ENCODE measurements around the gene CCNC. TPM values are rescaled to one million over a fixed set of nuclear protein-coding genes. Genes with fewer than 3 reads are reported as not detected.
"Not testable (repeated sequence)": the region's sequence is repeated elsewhere in the genome, so short reads cannot be mapped to it uniquely, and the experiment has no call there.

Gene CCNC
- total and polyA plus RNA-seq, 5 donors from 2014 or later: 32.3 to 48.6 (median 46.6) TPM

GRCh38 chr6:99605911-99606655 lies 37.6 kb upstream of the CCNC start:
- Mint-ChIP-seq H3K36me3 (no peaks in the 10 kb centered on the region), H3K27me3 (peaks cover 100% of the 10 kb centered on the region), H3K4me3 (peak overlapping the region in 2 of 4 donors; percentile 15 to 40), H3K4me1 (peaks cover 25 to 49% (median 31%) of the 10 kb centered on the region in 4 donors), H3K27ac (peak overlapping the region in 1 of 3 donors; percentile 20), H3K9me3 (peaks cover 0 to 15% (median 1%) of the 10 kb centered on the region in 7 donors)
- H3K9me3 ChIP-seq (ENCODE audit: control insufficient read depth in 2 of 2, low read length in 2 of 2): peaks cover 3 to 5% of the 10 kb centered on the region in 2 experiments
- peaks cover 32% of the 10 kb centered on the region for H3K4me1 ChIP-seq (ENCODE audit: control insufficient read depth, insufficient read depth, low read length, poor library complexity, severe bottlenecking)
- no peak for ATAC-seq (ENCODE audit: low read depth in 2 of 2)
- H3K4me3 ChIP-seq (ENCODE audit: low read depth, low read length): no peak overlapping the region
- no peak overlapping the region for H3K27ac ChIP-seq (ENCODE audit: insufficient read depth, low read length, poor library complexity, severe bottlenecking)
- H3K36me3 ChIP-seq (ENCODE audit: control insufficient read depth, insufficient read depth, low read length): no peaks in the 10 kb centered on the region
- no peak for DNase-seq
- H3K27me3 ChIP-seq (ENCODE audit: control insufficient read depth, insufficient read depth, low read length): peaks cover 75% of the 10 kb centered on the region

DNA sequence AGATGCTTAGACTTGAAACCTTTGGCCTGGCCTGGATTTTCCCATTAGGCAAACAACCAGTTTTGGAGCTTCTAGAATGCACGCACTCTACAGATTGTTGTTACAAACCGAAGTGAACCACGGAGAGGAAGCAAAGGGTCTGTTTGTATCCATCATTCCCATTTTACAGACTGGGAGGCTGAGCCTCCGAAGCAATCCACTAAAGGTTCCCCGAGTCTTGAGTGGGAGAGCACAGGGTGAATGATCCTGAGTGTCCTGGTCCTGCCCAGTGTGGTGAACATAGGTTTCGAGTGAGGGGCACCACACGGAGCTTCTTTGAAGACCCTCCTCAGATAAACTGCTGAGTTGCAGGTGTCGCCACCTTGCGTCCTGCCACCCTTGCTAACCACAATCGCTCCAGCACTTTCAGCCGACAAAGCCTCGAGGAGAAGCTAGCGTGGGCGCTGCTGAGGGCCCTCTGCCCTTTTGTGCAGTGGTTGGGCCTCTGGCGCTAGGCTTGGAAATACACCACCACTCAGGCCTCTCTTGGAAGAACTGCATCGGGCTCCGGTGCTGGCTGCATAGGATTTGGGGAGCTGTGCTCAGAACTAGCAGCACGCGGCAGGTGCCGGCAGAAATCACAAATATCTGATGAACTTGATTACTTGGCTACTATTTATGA lies 36.7 kb upstream of the CCNC start:
- H3K9me3 ChIP-seq (ENCODE audit: control insufficient read depth in 2 of 2, low read length in 2 of 2): peaks cover 3 to 5% of the 10 kb centered on the region in 2 experiments
- Mint-ChIP-seq H3K4me1 (peaks cover 20 to 44% (median 24%) of the 10 kb centered on the region in 4 donors), H3K4me3 (peak overlapping the region in 3 of 4 donors; percentile 13 to 70 (median 70)), H3K27me3 (peaks cover 100% of the 10 kb centered on the region), H3K9me3 (peaks cover 0 to 16% (median 1%) of the 10 kb centered on the region in 7 donors), H3K36me3 (no peaks in the 10 kb centered on the region), H3K27ac (no peak overlapping the region)
- no peak overlapping the region for H3K4me3 ChIP-seq (ENCODE audit: low read depth, low read length)
- ATAC-seq (ENCODE audit: low read depth in 2 of 2) (no peak), DNase-seq (no peak)
- peaks cover 75% of the 10 kb centered on the region for H3K27me3 ChIP-seq (ENCODE audit: control insufficient read depth, insufficient read depth, low read length)
- no peak overlapping the region for H3K27ac ChIP-seq (ENCODE audit: insufficient read depth, low read length, poor library complexity, severe bottlenecking)
- H3K36me3 ChIP-seq (ENCODE audit: control insufficient read depth, insufficient read depth, low read length): no peaks in the 10 kb centered on the region
- H3K4me1 ChIP-seq (ENCODE audit: control insufficient read depth, insufficient read depth, low read length, poor library complexity, severe bottlenecking): peaks cover 32% of the 10 kb centered on the region

GRCh38 chr6:99604166-99605073 lies 36.0 kb upstream of the CCNC start:
- H3K9me3 ChIP-seq (ENCODE audit: control insufficient read depth in 2 of 2, low read length in 2 of 2): peaks cover 3 to 5% of the 10 kb centered on the region in 2 experiments
- no peak overlapping the region for H3K27ac Mint-ChIP-seq
- ATAC-seq (ENCODE audit: low read depth in 2 of 2): no peak
- H3K9me3 Mint-ChIP-seq: peaks cover 0 to 12% (median 0%) of the 10 kb centered on the region in 7 donors
- H3K27me3 ChIP-seq (ENCODE audit: control insufficient read depth, insufficient read depth, low read length): peaks cover 73% of the 10 kb centered on the region
- no peak for DNase-seq
- peak overlapping the region; percentile 41 for H3K4me3 ChIP-seq (ENCODE audit: low read depth, low read length)
- H3K27ac ChIP-seq (ENCODE audit: insufficient read depth, low read length, poor library complexity, severe bottlenecking): no peak overlapping the region
- H3K27me3 Mint-ChIP-seq: peaks cover 98% of the 10 kb centered on the region
- peaks cover 15 to 40% (median 20%) of the 10 kb centered on the region in 4 donors for H3K4me1 Mint-ChIP-seq
- H3K4me3 Mint-ChIP-seq: peak overlapping the region; percentile 70 to 73 (median 71)
- peaks cover 32% of the 10 kb centered on the region for H3K4me1 ChIP-seq (ENCODE audit: control insufficient read depth, insufficient read depth, low read length, poor library complexity, severe bottlenecking)
- H3K36me3 Mint-ChIP-seq: no peaks in the 10 kb centered on the region
- H3K36me3 ChIP-seq (ENCODE audit: control insufficient read depth, insufficient read depth, low read length): no peaks in the 10 kb centered on the region

DNA sequence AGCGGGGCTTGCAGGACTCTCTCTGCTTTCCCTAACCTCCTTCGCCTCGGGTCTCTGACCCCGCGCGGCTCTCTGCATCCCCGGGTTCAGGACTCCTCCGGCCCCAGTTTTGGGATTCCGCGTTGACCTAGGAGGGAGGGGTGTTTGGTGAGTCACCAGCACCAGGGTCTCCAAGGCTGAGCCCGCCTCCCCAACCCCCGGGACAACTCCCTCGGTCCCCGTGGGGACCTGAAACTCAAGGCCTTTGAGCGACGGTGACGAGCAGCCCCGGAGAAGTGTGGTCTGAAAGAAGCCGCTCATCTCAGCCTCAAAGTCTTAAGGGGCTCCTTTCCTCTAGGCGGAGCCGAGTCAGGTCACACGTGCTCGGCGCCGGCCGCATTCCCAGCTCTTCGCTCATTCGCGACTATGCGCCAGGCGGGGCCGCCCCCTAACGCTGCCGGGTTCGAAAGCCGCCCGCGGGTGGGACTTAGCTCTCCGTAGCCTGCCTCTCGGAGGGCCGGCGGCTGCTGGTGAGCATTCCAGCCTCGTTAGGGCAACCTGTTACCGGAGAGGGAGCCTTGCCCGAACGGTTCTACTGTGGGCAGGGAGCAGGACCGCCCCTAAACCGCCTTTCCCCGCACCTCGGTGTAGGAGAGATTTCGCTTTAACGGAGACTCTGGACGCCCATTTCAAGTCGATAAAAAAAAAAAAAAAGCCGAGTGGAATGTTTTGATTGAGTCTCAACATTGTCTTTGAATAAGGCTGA lies 35.1 kb upstream of the CCNC start:
- peaks cover 73% of the 10 kb centered on the region for H3K27me3 ChIP-seq (ENCODE audit: control insufficient read depth, insufficient read depth, low read length)
- H3K36me3 ChIP-seq (ENCODE audit: control insufficient read depth, insufficient read depth, low read length): no peaks in the 10 kb centered on the region
- peaks cover 3 to 5% of the 10 kb centered on the region in 2 experiments for H3K9me3 ChIP-seq (ENCODE audit: control insufficient read depth in 2 of 2, low read length in 2 of 2)
- ATAC-seq (ENCODE audit: low read depth in 2 of 2): peak; percentile 13 to 25
- peak overlapping the region; percentile 24 to 85 (median 71) for H3K4me3 Mint-ChIP-seq
- peak overlapping the region; percentile 41 for H3K4me3 ChIP-seq (ENCODE audit: low read depth, low read length)
- DNase-seq: no peak
- H3K36me3 Mint-ChIP-seq: no peaks in the 10 kb centered on the region
- peaks cover 10 to 37% (median 20%) of the 10 kb centered on the region in 4 donors for H3K4me1 Mint-ChIP-seq
- H3K27ac ChIP-seq (ENCODE audit: insufficient read depth, low read length, poor library complexity, severe bottlenecking): no peak overlapping the region
- peaks cover 97% of the 10 kb centered on the region for H3K27me3 Mint-ChIP-seq
- H3K27ac Mint-ChIP-seq: no peak overlapping the region
- peaks cover 32% of the 10 kb centered on the region for H3K4me1 ChIP-seq (ENCODE audit: control insufficient read depth, insufficient read depth, low read length, poor library complexity, severe bottlenecking)
- peaks cover 0 to 8% (median 0%) of the 10 kb centered on the region in 7 donors for H3K9me3 Mint-ChIP-seq

DNA sequence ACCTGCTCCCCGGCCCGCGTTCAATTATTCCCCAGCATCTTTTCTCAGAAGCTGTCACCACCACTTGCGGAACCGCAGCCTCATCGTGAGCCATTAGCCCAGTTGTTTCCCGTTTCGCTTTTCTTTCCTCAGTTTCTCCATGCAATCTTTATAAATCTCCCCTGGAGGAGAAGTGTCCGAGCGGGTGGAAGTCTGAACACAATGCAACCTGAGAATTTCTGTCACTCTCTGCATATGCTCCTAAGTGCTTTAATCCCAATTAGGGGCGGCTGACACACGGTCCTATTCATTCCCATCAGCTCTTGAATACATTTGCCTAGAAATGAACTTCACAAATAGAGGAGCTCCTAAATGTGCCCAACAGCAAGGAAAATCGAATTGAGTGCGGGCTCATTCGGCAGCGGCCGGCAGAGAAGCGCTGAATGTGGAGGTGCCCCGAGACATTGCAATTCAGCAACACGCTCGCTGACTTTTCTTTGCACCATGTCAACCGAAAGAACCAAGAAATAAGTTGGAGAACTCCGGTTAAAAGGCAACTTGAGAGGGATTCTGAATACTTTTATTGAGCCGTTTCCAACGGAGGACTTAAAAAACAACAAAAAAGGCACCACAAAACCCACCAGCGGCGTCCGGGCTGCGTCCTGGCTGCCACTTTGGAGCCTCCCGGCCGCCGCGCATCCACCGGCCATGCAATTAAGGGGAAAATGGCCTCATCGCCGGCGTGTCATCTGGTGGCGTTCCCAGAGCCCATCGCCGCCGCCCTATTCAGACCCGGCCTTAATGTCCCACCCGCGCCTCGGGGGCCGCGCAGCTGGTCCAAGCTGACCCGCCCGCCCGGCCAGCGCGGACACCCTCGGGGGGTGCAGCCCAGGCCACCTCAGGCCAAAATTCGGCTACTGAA lies 34.3 kb upstream of the CCNC start:
- Mint-ChIP-seq H3K9me3 (peaks cover 0 to 9% (median 0%) of the 10 kb centered on the region in 7 donors), H3K36me3 (no peaks in the 10 kb centered on the region), H3K4me1 (peaks cover 10 to 33% (median 20%) of the 10 kb centered on the region in 4 donors), H3K27me3 (peaks cover 97% of the 10 kb centered on the region), H3K4me3 (peak overlapping the region; percentile 61 to 87 (median 72)), H3K27ac (no peak overlapping the region)
- H3K4me3 ChIP-seq (ENCODE audit: low read depth, low read length): peak overlapping the region; percentile 48
- H3K4me1 ChIP-seq (ENCODE audit: control insufficient read depth, insufficient read depth, low read length, poor library complexity, severe bottlenecking): peaks cover 32% of the 10 kb centered on the region
- peaks cover 3 to 5% of the 10 kb centered on the region in 2 experiments for H3K9me3 ChIP-seq (ENCODE audit: control insufficient read depth in 2 of 2, low read length in 2 of 2)
- ATAC-seq (ENCODE audit: low read depth in 2 of 2) (no peak), DNase-seq (no peak)
- peaks cover 74% of the 10 kb centered on the region for H3K27me3 ChIP-seq (ENCODE audit: control insufficient read depth, insufficient read depth, low read length)
- no peak overlapping the region for H3K27ac ChIP-seq (ENCODE audit: insufficient read depth, low read length, poor library complexity, severe bottlenecking)
- H3K36me3 ChIP-seq (ENCODE audit: control insufficient read depth, insufficient read depth, low read length): no peaks in the 10 kb centered on the region

GRCh38 chr6:99594696-99595095 lies 26.2 kb upstream of the CCNC start:
- H3K36me3 Mint-ChIP-seq; H3K27ac ChIP-seq (ENCODE audit: insufficient read depth, low read length, poor library complexity, severe bottlenecking); H3K36me3 ChIP-seq (ENCODE audit: control insufficient read depth, insufficient read depth, low read length); H3K4me3 Mint-ChIP-seq; DNase-seq; H3K4me3 ChIP-seq (ENCODE audit: low read depth, low read length); H3K27ac Mint-ChIP-seq; ATAC-seq (ENCODE audit: low read depth in 2 of 2): not testable (repeated sequence)
- Mint-ChIP-seq H3K9me3 (peaks cover 0 to 11% (median 7%) of the 10 kb centered on the region in 7 donors), H3K4me1 (peaks cover 6 to 23% (median 9%) of the 10 kb centered on the region in 4 donors), H3K27me3 (peaks cover 91% of the 10 kb centered on the region)
- peaks cover 80% of the 10 kb centered on the region for H3K27me3 ChIP-seq (ENCODE audit: control insufficient read depth, insufficient read depth, low read length)
- peaks cover 11% of the 10 kb centered on the region for H3K4me1 ChIP-seq (ENCODE audit: control insufficient read depth, insufficient read depth, low read length, poor library complexity, severe bottlenecking)
- H3K9me3 ChIP-seq (ENCODE audit: control insufficient read depth in 2 of 2, low read length in 2 of 2): peaks cover 4 to 11% of the 10 kb centered on the region in 2 experiments
